HG02981 (cell line): ENCODE data around the gene MMRN2.
"Not testable (repeated sequence)": the region's sequence is repeated elsewhere in the genome, so short reads cannot be mapped to it uniquely, and the experiment has no call there.

ENCODE experiments used
- ATAC-seq: cut with Tn5 transposase; IDR thresholded peaks from one replicate; pipeline ENCODE4 v1.9.1; 2021; ENCODE audit warnings: mild to moderate bottlenecking, moderate library complexity; ENCODE audit not compliant: unreplicated experiment

Gene MMRN2, protein sequence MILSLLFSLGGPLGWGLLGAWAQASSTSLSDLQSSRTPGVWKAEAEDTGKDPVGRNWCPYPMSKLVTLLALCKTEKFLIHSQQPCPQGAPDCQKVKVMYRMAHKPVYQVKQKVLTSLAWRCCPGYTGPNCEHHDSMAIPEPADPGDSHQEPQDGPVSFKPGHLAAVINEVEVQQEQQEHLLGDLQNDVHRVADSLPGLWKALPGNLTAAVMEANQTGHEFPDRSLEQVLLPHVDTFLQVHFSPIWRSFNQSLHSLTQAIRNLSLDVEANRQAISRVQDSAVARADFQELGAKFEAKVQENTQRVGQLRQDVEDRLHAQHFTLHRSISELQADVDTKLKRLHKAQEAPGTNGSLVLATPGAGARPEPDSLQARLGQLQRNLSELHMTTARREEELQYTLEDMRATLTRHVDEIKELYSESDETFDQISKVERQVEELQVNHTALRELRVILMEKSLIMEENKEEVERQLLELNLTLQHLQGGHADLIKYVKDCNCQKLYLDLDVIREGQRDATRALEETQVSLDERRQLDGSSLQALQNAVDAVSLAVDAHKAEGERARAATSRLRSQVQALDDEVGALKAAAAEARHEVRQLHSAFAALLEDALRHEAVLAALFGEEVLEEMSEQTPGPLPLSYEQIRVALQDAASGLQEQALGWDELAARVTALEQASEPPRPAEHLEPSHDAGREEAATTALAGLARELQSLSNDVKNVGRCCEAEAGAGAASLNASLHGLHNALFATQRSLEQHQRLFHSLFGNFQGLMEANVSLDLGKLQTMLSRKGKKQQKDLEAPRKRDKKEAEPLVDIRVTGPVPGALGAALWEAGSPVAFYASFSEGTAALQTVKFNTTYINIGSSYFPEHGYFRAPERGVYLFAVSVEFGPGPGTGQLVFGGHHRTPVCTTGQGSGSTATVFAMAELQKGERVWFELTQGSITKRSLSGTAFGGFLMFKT

DNA sequence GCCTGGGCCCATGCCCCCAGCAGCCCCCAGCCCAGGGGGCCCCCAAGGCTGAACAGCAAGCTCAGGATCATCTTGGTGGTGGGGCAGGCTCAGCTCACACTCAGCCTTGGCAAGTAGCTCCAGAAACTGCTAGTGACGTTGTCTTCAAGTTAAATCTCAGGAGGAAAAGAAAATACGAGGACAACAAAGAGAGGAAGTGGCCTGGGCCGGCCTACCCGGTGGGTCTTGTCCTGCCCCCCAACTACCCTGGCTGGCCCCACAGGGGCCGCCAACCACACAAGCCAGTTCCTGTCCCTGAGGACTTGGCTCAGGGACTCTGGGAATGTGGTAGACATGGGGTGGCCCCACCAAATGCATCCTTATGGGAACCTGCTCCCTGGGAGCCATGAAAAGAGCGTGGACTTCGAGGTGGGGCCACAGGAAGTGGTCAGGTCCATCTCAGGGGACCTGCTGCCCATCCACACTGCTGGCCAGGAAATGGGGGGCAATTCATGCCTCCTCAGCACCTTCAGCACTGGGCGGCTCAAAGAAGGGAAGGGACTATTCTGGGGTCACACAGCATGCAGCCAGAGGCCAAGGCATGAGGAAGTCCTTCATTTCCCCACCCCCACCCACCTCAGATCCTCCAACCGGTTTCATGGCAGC, at the start of gene MMRN2:
Gene MMRN2 (minus strand): TSS at position 145 of the 645 bp plus-strand sequence. CDS start 74 bp downstream, at position 71.
- ATAC-seq, result no peak

DNA sequence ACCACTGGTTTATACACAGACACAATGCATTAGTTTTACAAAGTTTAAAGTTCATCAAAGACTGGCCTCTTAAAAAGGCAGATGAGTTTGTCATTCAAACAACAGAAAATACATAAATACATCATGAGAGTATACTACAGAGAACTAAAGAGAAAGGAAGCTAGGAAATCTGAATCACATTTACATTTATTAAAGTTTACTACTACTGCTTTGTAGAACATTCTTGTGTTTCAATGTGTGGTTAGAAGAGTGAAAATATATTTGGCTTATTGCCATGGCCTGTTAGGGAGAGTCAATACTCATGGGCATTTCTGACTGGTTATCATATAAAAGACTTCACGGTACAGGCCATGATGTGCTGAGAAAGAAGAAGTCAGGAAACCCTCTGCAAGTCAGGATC, 49.7 kb upstream of the MMRN2 start:
- ATAC-seq, result not testable (repeated sequence)

DNA sequence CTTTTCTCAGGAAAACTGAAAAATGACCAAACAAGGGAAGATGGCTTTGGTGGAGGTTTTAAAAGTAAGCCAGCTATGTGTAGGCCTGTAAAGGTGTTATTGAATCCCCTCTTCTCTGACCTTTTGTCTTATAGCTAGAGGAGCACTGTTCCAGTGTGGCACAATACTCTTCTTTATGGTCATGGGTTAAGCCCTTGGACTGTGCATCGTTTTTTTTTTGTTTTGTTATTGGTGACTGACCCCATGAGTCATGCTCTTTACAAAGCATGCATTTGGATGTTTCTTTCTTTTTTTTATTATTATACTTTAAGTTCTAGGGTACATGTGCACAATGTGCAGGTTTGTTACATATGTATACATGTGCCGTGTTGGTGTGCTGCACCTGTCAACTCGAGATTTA, 43.1 kb upstream of the MMRN2 start:
- no peak for ATAC-seq

DNA sequence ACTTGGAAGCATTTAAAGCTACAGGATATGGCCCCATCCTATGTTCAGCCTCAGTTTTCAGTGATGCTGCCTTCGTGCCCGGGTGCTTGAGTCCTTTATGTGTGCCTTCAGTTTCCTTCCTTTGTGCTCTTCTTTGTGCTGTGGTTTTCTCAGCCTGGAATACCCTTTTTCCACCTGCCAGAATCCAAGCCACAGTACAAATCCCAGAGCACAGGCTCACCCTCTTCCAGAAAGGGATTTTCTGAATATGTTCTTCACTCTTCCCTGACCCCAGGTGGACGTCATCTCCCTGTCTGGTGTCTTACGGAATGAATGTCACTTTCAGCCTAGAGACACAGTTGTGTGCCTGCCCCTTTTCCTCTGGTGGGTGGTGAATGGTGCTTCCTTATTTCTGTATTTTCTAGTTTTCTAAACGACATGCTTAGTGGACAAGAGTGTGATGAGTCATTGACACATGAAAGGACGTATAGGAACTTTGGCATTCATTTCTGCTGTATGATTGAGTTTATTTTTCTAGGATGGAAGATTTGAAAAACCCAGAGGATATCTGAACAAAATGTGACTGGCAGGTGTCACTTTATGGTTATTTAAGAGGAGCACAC, 42.5 kb upstream of the MMRN2 start:
- ATAC-seq, result not testable (repeated sequence)

DNA sequence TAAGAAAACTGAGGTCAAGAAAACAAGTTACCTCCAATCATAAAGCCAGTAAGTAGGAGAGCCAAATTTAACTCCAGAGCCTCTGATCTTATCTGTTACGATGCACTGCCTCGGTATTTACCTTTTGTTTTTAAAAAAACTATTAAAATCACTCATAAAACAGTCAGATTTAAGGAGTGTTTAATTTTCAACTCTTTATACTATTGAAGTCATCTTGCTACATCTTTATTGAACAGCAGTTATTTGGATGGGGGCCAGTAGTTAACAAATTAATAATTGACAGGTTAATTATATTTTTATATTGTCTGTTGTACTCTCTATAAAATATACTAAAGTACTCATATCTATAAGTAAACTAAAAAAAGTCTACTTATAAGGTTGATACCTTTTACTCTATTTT, 35.5 kb upstream of the MMRN2 start:
- no peak for ATAC-seq

DNA sequence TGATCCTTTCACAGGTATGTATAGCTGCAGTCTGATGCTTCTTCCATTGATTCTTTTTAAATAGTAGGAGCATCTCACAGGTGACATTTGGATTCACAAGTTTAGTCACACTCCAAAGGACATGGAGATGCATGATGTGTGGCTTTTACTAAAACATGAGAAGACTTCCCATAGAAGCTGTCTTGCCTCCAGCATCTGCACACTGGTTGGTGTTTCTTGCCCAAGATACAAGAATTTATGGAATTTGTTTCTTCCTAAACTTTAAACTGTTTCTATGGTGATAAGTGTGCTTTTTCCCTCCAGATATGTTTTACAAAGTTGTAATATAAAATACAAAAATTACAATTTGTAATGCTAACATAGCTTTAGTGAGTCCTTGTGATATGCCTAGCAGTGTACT, 35.0 kb upstream of the MMRN2 start:
- no peak for ATAC-seq

DNA sequence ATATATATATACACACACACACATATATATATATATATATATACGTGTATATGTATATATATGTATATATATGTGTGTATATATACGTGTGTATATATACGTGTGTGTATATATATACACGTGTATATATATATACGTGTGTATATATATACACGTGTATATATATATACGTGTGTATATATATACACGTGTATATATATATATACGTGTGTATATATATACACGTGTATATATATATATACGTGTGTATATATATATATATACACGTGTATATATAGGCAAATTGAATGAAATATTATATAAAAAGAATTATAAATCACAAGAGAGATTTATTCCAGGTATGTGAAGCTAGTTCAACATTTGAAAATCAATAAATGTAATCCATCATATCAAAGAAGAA, 33.9 kb upstream of the MMRN2 start:
- ATAC-seq, result not testable (repeated sequence)

DNA sequence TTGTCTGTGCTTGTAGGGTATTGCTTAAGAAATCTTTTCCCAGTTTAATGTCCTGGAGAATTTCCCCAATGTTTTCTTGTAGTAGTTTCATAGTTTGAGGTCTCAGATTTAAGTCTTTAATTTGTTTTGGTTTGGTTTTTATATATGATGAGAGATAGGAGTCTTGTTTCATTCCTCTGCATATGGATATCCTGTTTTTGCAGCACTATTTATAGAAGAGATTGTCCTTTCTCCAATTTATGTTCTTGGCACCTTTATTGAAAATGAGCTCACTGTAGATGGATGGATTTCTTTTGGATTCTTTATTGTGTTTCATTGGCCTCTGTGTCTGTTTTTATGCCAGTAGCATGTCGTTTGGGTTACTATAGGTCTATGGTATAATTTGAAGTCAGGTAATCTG, 31.1 kb upstream of the MMRN2 start:
- no peak for ATAC-seq

DNA sequence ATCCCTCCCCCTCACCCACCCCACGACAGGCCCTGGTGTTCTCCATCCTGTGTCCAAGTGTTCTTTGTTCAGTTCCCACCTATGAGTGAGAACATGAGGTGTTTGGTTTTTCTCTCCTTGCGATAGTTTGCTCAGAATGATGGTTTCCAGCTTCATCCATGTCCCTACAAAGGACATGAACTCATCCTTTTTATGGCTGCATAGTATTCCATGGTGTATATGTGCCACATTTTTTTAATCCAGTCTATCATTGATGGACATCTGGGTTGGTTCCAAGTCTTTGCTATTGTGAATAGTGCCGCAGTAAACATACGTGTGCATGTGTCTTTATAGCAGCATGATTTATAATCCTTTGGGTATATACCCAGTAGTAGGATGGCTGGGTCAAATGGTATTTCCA, 27.1 kb upstream of the MMRN2 start:
- ATAC-seq, result not testable (repeated sequence)

DNA sequence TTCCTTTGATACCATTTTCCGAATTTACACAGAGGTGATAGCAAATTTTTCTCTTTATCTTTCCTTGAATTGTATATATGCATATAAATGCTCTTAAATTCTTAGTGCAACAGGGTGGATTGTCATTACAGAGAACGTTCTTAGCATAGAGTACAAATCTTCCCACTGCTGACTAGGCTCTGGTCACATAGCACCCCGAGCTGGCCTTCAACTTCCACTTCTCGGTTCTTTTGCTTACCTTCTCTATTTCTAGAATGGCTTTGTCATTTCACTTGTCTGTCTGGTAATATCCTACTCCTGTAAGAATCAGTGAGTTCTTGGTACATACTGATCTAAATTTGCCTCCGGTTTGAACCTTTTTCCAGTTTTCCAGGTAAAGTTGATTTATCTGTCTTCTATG, 24.3 kb upstream of the MMRN2 start:
- ATAC-seq, result no peak

DNA sequence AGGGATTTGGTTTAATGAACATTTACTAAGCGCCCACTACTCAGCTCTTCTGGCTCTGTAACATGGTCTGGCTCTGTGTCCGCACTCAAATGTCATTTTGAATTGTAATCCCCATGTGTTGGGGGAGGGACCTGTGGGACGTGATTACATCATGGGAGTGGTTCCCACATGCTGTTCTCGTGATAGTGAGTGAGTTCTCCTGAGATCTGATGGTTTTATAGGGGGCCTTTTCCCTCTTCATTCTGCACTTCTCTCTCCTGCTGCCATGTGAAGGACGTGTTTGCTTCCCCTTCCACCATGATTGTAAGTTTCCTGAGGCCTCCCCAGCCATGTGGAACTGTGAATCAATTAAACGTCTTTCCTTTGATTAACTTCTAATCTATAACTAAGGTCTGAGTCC, 23.6 kb upstream of the MMRN2 start:
- ATAC-seq, result not testable (repeated sequence)

DNA sequence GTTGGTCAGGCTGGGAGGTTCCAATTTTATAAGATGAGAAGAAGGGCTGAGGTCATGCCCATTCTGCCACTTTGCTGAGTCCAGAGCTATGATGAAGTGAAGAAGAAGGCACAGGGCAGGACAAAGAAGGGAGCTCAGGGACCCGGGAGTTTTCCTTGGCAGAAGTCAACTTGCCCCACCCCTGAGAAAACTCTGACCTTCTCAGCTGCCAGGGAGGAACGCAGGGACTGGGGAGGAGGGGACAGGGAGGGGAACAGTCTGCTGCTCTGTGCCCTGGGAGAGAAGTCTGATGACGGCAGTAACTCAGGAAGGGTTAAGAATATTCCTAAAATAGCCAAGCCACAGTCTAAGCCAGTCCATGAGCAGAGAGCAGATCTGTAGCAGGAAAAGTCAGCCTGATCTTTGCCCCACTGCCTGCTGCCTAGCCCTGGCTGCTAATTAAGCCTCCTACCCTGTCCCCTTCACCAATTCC, 22.6 kb upstream of the MMRN2 start:
- no peak for ATAC-seq

DNA sequence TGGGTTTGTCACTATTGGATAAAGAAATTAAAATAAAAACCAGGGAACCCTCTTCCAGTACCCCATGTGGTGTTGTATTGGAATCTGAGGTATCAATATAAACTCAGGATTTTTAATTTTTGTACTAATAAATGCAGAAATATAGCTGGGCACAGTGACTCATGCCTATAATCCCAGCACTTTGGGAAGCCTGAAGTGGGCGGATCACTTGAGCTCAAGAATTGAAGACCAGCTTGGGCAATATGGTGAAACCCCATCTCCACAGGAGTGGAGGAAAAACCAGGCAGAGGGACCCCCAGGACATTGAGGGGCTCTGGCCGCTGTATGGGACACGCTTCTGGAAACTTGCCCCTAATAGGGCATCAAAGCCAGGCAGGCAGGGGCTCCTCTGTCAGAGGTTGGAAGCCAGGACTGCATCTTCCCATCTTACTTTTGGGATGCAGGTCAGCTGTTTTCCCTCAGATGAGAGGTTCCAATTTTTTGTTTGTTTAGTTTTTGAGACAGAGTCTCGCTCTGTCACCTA, 21.9 kb upstream of the MMRN2 start:
- no peak for ATAC-seq

DNA sequence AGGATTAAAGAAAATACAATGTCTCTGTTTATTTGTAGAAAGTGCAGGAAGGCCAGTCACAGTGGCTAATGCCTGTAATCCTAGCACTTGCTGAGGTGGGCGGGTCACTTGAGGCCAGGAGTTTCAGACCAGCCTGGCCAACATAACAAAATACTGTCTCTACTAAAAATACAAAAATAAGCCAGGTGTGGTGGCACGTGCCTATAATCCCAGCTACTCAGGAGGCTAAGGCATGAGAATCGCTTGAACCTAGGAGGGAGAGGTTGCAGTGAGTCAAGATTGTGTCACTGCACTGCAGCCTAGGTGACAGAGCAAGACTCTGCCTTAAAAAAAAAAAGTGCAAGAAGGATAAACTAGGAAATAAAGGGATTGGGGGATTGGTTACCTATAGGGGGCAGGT, 21.0 kb upstream of the MMRN2 start:
- ATAC-seq, result not testable (repeated sequence)

DNA sequence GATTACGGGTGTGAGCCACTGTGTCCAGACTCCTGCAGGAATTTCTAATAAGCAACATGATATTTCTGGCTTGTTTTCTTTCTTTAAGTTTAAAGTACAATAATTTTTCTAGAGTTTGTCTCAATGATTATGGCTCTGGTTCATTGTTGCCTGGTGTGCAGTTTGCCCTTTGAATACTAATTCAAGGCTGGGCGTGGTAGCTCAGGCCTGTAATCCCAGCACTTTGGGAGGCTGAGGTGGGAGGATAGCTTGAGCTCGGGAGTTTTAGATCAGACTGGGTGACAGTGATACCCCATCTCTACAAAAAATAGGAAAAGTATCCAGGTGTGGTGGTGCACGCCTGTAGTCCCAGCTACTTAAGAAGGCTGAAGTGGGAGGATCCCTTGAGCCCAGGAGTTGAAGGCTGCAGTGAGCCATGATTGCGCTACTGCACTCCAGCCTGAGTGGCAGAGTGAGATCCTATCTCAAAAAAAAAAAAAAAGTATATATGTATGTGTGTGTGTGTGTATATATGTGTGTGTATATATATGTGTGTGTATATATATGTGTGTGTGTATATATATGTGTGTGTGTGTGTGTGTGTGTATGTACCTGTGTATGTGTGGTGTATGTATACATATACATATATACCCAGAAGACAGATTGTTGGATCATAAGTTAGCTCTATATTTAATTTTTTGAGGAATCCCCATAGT, 19.1 kb upstream of the MMRN2 start:
- ATAC-seq, result no peak

DNA sequence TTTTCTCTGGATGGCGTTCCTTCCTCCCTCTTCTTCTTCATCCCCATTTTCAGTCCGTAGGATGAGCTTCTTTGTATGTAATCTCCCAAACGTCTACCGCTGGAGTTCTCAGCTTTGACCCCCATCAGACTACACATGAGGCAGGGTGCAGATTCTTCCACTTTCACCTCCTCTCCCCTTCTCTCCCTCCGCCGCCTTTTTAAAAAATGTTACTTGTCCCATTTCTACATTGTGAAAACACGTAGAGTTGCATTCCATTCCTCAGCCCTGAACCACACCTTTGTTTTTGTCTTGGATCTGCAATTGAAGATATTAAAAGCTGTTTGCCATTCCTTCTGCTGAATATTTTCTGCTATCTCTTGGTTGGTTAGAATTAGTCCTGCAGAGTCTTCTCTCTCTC, 17.1 kb upstream of the MMRN2 start:
- ATAC-seq, result no peak

DNA sequence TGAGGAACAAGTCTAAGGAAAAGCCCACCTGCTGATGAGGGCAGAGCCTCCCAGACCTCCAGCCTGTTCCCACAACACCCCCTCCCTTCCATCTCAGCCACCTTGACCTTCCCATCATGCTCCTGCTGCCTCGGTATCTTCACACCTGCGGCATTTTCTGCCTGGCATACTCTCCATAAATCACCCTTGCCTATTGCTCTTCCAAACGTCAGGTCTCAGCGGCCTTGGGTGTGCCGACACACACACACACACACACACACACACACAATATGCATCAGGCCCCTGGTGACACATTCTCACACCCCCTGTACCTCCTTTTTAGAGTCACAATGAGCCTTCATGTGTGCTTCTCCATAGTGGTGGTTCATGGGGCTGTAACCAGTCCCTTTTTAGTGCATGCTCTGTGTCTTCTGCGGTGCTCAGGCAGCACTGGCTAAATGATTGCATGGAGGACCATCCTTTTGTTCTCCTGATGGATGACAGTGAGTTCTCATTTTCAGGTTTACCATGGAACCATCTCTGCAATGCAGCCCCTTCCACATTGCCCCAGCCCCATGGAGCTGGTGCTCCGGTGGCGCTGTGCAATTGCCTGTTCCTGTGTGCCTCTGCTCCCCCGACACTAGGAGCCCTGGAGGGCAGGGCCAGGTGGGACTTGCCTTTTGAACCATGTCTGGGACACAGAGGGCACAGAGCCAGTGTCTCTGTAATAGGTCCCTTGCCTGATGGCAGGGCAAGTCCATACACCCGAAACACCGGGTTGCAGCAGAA, 15.4 kb upstream of the MMRN2 start:
- no peak for ATAC-seq

DNA sequence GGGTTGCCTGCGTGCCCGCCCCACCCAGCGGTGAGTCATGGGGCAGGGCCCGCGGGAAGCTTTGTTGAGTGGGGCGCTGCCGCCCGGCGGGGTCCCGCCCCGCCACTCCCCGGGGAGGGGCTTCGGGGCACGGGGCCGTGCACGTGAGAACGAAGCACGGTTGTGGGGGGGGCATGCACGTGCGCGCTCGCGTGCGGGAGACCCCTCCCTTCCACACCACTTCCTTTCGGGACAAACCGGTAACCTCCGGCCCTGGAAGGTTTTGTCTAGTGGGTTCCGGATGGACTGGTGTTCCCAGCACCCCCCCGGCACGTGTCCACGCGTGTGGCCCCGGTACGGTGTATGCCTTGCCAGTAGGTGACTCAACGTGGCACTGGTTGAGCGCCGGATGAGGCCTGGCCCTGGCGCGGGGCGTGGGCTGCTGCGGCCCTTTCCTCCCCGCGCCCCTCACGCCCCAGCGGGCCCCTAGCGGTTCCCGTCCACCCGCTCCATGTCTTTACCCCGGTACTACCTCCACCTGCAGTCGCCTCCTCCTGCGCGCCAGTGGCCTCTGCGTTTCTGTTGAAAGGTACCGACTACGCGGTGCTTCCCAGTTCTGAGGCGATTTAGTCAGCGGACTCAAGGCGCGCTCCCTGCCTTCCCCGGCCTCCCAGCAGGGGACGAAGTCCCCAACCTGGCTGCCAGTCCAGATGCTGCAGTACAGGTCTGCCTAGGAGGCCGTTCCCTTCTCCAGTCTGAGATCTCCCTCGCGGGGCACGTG, 14.0 kb upstream of the MMRN2 start:
- peak; percentile 72 for ATAC-seq

DNA sequence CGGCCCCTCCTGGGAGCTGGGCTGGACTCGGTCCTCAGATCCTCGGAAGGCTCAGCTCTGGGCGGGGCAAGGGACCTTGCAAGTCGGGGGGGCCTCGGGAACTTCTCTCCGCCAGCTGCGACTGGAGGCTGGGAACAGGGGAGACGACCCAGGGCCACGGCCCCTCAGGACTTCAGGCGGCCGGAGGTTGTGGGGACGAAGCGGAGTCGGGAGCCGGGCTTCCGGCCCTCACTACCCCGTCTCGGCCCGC, 13.5 kb upstream of the MMRN2 start:
- no peak for ATAC-seq
